CD4-positive, alpha-beta T cell (primary cell): ENCODE data around the gene RAX. TPM values are rescaled to one million over a fixed set of nuclear protein-coding genes. Genes with fewer than 3 reads are reported as not detected.

Experiments used
- ATAC-seq: fragments of 200-7000 bp; cut with Tn5 transposase; one replicate; pipeline ENCODE4 v1.10.0; 2022; ENCODE audit warnings: mild to moderate bottlenecking; ENCODE audit not compliant: poor library complexity
- CTCF ChIA-PET: fragments of 350-600 bp; sonication (Branson Sonifier 250); formaldehyde crosslinking; loops from one replicate; lab custom pipeline; 2021; ENCODE audit warnings: antibody characterized with exemption, inconsistent platforms; lab: Charles Lee
- POLR2A ChIA-PET: fragments of 350-600 bp; sonication (Branson Sonifier 250); formaldehyde crosslinking; loops from one replicate; lab custom pipeline; 2021; ENCODE audit warnings: antibody characterized with exemption, inconsistent platforms; lab: Charles Lee
- DNase-seq, 14 experiments: peaks; one replicate each; pipeline ENCODE4 v3.0.0-alpha.2; 2013 to 2020; ENCODE audit warnings: mixed read lengths in 2 of 14
- H3K27ac ChIP-seq, 2 donors: one replicate each; pipeline versions ENCODE4 v1.5.1 to v1.7.0; 2013; ENCODE audit warnings: low read length in 2 of 2, low read depth in 1 of 2, mild to moderate bottlenecking in 1 of 2
- H3K27me3 ChIP-seq, 2 experiments: 1 replicate in 1 of 2; 2 replicates in 1 of 2; pipeline versions ENCODE4 v1.6.1 to v1.7.0; 2013; ENCODE audit warnings: low read length in 2 of 2, control low read depth in 1 of 2, mild to moderate bottlenecking in 1 of 2, moderate library complexity in 1 of 2; ENCODE audit not compliant: insufficient read depth in 2 of 2, control insufficient read depth in 1 of 2
- H3K36me3 ChIP-seq: one replicate; pipeline ENCODE4 v1.6.1; 2013; ENCODE audit warnings: low read length, control low read depth; ENCODE audit not compliant: insufficient read depth
- H3K4me1 ChIP-seq: one replicate; pipeline ENCODE4 v1.6.1; 2013; ENCODE audit warnings: low read length, control low read depth; ENCODE audit not compliant: insufficient read depth
- H3K4me3 ChIP-seq: one replicate; pipeline ENCODE4 v1.5.1; 2013; ENCODE audit warnings: mild to moderate bottlenecking, low read length, moderate library complexity
- H3K9me3 ChIP-seq, 2 experiments: 1 replicate in 1 of 2; 2 replicates in 1 of 2; pipeline versions ENCODE4 v1.6.1 to v1.7.0; 2013; ENCODE audit warnings: low read length in 2 of 2, mild to moderate bottlenecking in 2 of 2, control low read depth in 1 of 2, moderate library complexity in 1 of 2; ENCODE audit not compliant: control insufficient read depth in 1 of 2, insufficient read depth in 1 of 2
- H3K27ac Mint-ChIP-seq: one replicate; pipeline ENCODE4 v1.8.0; 2020; ENCODE audit warnings: mixed read lengths
- H3K27me3 Mint-ChIP-seq: one replicate; pipeline ENCODE4 v1.8.0; 2021; ENCODE audit warnings: mixed read lengths
- H3K36me3 Mint-ChIP-seq: one replicate; pipeline ENCODE4 v1.8.0; 2021; ENCODE audit warnings: low read depth, mixed read lengths
- H3K4me1 Mint-ChIP-seq: one replicate; pipeline ENCODE4 v1.8.0; 2021; ENCODE audit warnings: low read depth, mixed read lengths
- H3K4me3 Mint-ChIP-seq: one replicate; pipeline ENCODE4 v1.8.0; 2020; ENCODE audit warnings: mild to moderate bottlenecking, mixed read lengths
- H3K9me3 Mint-ChIP-seq: one replicate; pipeline ENCODE4 v1.8.0; 2020; ENCODE audit warnings: mixed read lengths
- CTCF ChIP-seq: fragments of 200-600 bp; IDR thresholded peaks from one replicate; pipeline ENCODE4 v1.8.0; 2022; ENCODE audit warnings: antibody characterized with exemption, mild to moderate bottlenecking
- intact Hi-C, 2 experiments: fragments of 100-400 bp; cut with DNase I in 1 of 2; cut with micrococcal nuclease in 1 of 2; formaldehyde crosslinking; loops; one replicate each; pipeline versions ENCODE4 v1.15.1 to v1.9.0; 2023 to 2025; cut with DNase I, micrococcal nuclease
- total RNA-seq, 174 experiments: library from RNA in 2 of 174; stranded (reverse) in 2 of 174; gene quantifications; one replicate each; pipeline ENCODE4 v1.2.3 and lab custom pipeline; 2021 to 2026

The RAX gene
- total RNA-seq, 2 experiments from 2014 or later, result not detected

DNA sequence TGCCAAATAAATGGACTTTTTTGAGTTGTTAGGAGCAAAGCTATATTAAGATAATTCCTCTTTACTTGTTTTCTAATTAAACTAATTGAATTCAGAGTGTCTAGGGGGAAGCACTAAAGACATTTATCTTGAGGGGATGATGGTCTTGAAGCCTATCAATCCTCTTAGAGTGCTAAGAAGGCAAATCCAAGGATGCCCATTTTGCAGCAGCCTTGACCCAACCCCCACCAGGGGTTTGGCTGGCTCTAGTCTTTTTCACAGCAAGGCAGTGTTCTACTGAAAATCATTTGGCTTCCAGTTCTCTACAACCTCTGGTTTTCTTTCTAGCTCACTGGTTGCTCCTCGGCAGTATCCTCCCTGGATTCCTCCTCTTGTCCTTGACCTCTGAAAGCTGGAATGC lies 6.5 kb upstream of the RAX start:
- ATAC-seq (no peak), DNase-seq (no peak)
- Mint-ChIP-seq H3K27me3 (peaks cover 88% of the 10 kb centered on the region), H3K4me1 (no peaks in the 10 kb centered on the region), H3K27ac (no peak overlapping the region), H3K4me3 (no peak overlapping the region), H3K36me3 (no peaks in the 10 kb centered on the region), H3K9me3 (no peaks in the 10 kb centered on the region)
- H3K4me3 ChIP-seq, result no peak overlapping the region
- TF ChIP-seq CTCF, result no peak
- CTCF ChIA-PET, result interaction anchor here (1.4 kb wide), 1 partner anchor 122 kb away, joined by 4 read pairs; no protein-coding TSS in a partner anchor
- no peaks in the 10 kb centered on the region for H3K9me3 ChIP-seq
- peaks cover 45 to 71% of the 10 kb centered on the region in 2 experiments for H3K27me3 ChIP-seq
- H3K36me3 ChIP-seq, result no peaks in the 10 kb centered on the region
- intact Hi-C loops, result no loop called here
- no peak overlapping the region for H3K27ac ChIP-seq
- no peaks in the 10 kb centered on the region for H3K4me1 ChIP-seq
- POLR2A ChIA-PET, result no interaction called here

GRCh38 chr18:59279193-59279592 lies 5.9 kb upstream of the RAX start:
- POLR2A ChIA-PET, result no interaction called here
- intact Hi-C loops, result no loop called here

GRCh38 chr18:59278793-59279192 lies 5.5 kb upstream of the RAX start:
- Mint-ChIP-seq H3K36me3 (no peaks in the 10 kb centered on the region), H3K27ac (no peak overlapping the region), H3K27me3 (peaks cover 88% of the 10 kb centered on the region), H3K4me3 (no peak overlapping the region), H3K9me3 (no peaks in the 10 kb centered on the region), H3K4me1 (no peaks in the 10 kb centered on the region)
- no peak for DNase-seq
- ChIA-PET POLR2A (no interaction called here), CTCF (interaction anchor here (1.4 kb wide), 1 partner anchor 123 kb away, joined by 4 read pairs; no protein-coding TSS in a partner anchor)
- H3K4me3 ChIP-seq, result no peak overlapping the region
- H3K9me3 ChIP-seq, result peaks cover 0 to 9% of the 10 kb centered on the region in 2 experiments
- TF ChIP-seq CTCF, result no peak
- ATAC-seq, result no peak
- peaks cover 3% of the 10 kb centered on the region for H3K4me1 ChIP-seq
- no peak overlapping the region for H3K27ac ChIP-seq
- intact Hi-C loops, result no loop called here
- no peaks in the 10 kb centered on the region for H3K36me3 ChIP-seq
- peaks cover 54 to 80% of the 10 kb centered on the region in 2 experiments for H3K27me3 ChIP-seq

More at GRCh38 chr18:59279193-59279592, 5.9 kb upstream of the RAX start:
- H3K36me3 Mint-ChIP-seq, result no peaks in the 10 kb centered on the region
- no peak overlapping the region for H3K4me3 Mint-ChIP-seq
- CTCF ChIA-PET, result interaction anchor here (1.4 kb wide), 1 partner anchor 123 kb away, joined by 4 read pairs; no protein-coding TSS in a partner anchor
- Histone ChIP-seq H3K36me3 (no peaks in the 10 kb centered on the region), H3K4me1 (no peaks in the 10 kb centered on the region), H3K4me3 (no peak overlapping the region), H3K9me3 (peaks cover 0 to 5% of the 10 kb centered on the region in 2 experiments), H3K27ac (no peak overlapping the region), H3K27me3 (peaks cover 50 to 76% of the 10 kb centered on the region in 2 experiments)
- H3K4me1 Mint-ChIP-seq, result no peaks in the 10 kb centered on the region
- H3K9me3 Mint-ChIP-seq, result no peaks in the 10 kb centered on the region
- no peak for ATAC-seq
- DNase-seq, result no peak
- H3K27me3 Mint-ChIP-seq, result peaks cover 88% of the 10 kb centered on the region
- no peak for TF ChIP-seq CTCF
- H3K27ac Mint-ChIP-seq, result no peak overlapping the region
